ENCODE results near the gene OR5AK2. TPM values are rescaled to one million over a fixed set of nuclear protein-coding genes. Genes with fewer than 3 reads are reported as not detected.

Gene OR5AK2
- total and polyA plus RNA-seq, 2 donors (not counting 3 experiments of a cell fraction or from before 2014, with no cell fraction given): not detected

DNA sequence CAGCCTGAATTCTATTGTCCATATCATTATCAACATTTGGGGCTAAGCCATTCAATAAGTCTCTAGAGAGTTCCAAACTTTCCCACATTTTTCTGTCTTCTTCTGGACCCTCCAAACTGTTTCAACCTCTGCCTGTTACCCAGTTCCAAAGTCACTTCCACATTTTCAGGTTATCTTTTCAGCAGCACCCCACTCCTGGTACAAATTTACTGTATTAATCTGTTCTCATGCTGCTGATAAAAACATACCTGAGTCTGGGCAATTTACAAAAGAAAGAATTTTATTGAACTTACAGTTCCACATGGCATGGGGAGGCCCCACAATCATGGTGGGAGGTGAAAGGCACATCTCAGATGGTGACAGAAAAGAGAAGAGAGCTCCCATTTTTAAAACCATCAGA is 5.8 kb downstream of the OR5AK2 start:
- H3K27me3 ChIP-seq (ENCODE audit: control insufficient read depth in 2 of 2, insufficient read depth in 2 of 2, low read length in 2 of 2): no peaks in the 10 kb centered on the region
- H3K79me2 ChIP-seq (ENCODE audit: control insufficient read depth, insufficient read depth, low read length): no peaks in the 10 kb centered on the region
- H3K4me2 ChIP-seq (ENCODE audit: insufficient read depth, low read length): no peak overlapping the region
- DNase-seq (ENCODE audit: low read depth, low spot score) (no peak), FAIRE-seq (no peak)
- no peaks in the 10 kb centered on the region for H3K9me1 ChIP-seq (replicated peaks; ENCODE audit: control insufficient read depth, extremely low read depth, insufficient read depth, low read length)
- no peak overlapping the region for H3K27ac ChIP-seq (ENCODE audit: insufficient read depth, low read depth, low read length)
- ChIA-PET CTCF (interaction anchor here (1.0 to 1.5 kb wide), 4 partner anchors 10 to 255 kb away, joined by 3 to 7 read pairs (median 3); no protein-coding TSS in a partner anchor), POLR2A (no interaction called here)
- intact Hi-C loops (cut with micrococcal nuclease) (no loop called here), dilution Hi-C loops (cut with MboI; ENCODE audit: extremely low pct_ligation_motif_present, low sequenced_read_pairs) (no loop called here)
- TF ChIP-seq JUN (IDR thresholded peaks at IDR 0.05; ENCODE audit: borderline replicate concordance, insufficient read depth, insufficient read length, low read depth): no peak
- TF ChIP-seq POLR2A (IDR thresholded peaks at IDR 0.05; ENCODE audit: low read depth, low read length): no peak
- no peak for TF ChIP-seq MYC (IDR thresholded peaks at IDR 0.05; ENCODE audit: low read depth, low read length)
- no peak for TF ChIP-seq EZH2 (IDR thresholded peaks at IDR 0.05; ENCODE audit: borderline replicate concordance, low read depth, low read length, severe bottlenecking)
- TF ChIP-seq GATA2 (IDR thresholded peaks at IDR 0.05; ENCODE audit: insufficient read depth, insufficient read length, low read depth, low read length): no peak
- no peak for TF ChIP-seq POLR2AphosphoS5 (IDR thresholded peaks at IDR 0.05; ENCODE audit: insufficient read depth, low read depth, low read length)
- no peak for TF ChIP-seq FOS (IDR thresholded peaks at IDR 0.05; ENCODE audit: borderline replicate concordance, insufficient read depth, low read length)
- TF ChIP-seq MAX (IDR thresholded peaks at IDR 0.05; ENCODE audit: insufficient read depth, insufficient read length): no peak
- TF ChIP-seq CTCF (IDR thresholded peaks at IDR 0.05; ENCODE audit: extremely low read depth in 1 of 2, insufficient read depth in 1 of 2, low read depth in 1 of 2, low read length in 2 of 2): no peak
- H3K9ac ChIP-seq (replicated peaks; ENCODE audit: extremely low read depth, insufficient read depth, low read length): no peak overlapping the region
- no peaks in the 10 kb centered on the region for H3K36me3 ChIP-seq (ENCODE audit: control insufficient read depth in 2 of 2, extremely low read depth in 1 of 2, insufficient read depth in 2 of 2, low read length in 2 of 2)
- no peaks in the 10 kb centered on the region for H3K4me1 ChIP-seq (ENCODE audit: control insufficient read depth, extremely low read depth, insufficient read depth, low read length)
- no peak overlapping the region for H3K4me3 ChIP-seq (replicated peaks in 1 of 3; ENCODE audit: insufficient read depth in 1 of 3, low read depth in 1 of 3, low read length in 3 of 3)
- H4K20me1 ChIP-seq (replicated peaks; ENCODE audit: control insufficient read depth, extremely low read depth, insufficient read depth, low read length): no peaks in the 10 kb centered on the region
- no TSS peak for BruUV-seq (replicated peaks)
- H3K9me3 ChIP-seq (replicated peaks; ENCODE audit: control insufficient read depth, insufficient read depth, low read length): no peaks in the 10 kb centered on the region
- no peak overlapping the region for H2AFZ ChIP-seq (ENCODE audit: low read depth, low read length)

All from endothelial cell of umbilical vein (primary cell).